ENCODE measurements around the gene ZNF521. TPM values are rescaled to one million over a fixed set of nuclear protein-coding genes. Genes with fewer than 3 reads are reported as not detected.
A peak's percentile ranks its signal among the peaks of the same experiment; 100 is the strongest.

ZNF521 gene
- total RNA-seq, 1 donor from 2014 or later: 51.4 TPM

GRCh38 chr18:25335062-25335461 is 16.9 kb downstream of the ZNF521 start:
- Mint-ChIP-seq H3K9me3 (peaks cover 4% of the 10 kb centered on the region), H3K4me3 (no peak overlapping the region), H3K27ac (no peak overlapping the region), H3K27me3 (ENCODE audit: low read depth) (no peaks in the 10 kb centered on the region), H3K4me1 (peaks cover 9% of the 10 kb centered on the region), H3K36me3 (no peaks in the 10 kb centered on the region)
- TF ChIP-seq CTCF (IDR thresholded peaks at IDR 0.05; ENCODE audit: unreplicated experiment): no peak
- DNase-seq (ENCODE audit: low spot score in 2 of 2, unreplicated experiment in 2 of 2): no peak

- Mint-ChIP-seq H3K9me3 (peaks cover 3% of the 10 kb centered on the region), H3K36me3 (no peaks in the 10 kb centered on the region), H3K4me3 (no peak overlapping the region), H3K27me3 (ENCODE audit: low read depth) (no peaks in the 10 kb centered on the region), H3K27ac (no peak overlapping the region), H3K4me1 (peaks cover 9% of the 10 kb centered on the region)
- peak; percentile 52 for TF ChIP-seq CTCF (IDR thresholded peaks at IDR 0.05; ENCODE audit: unreplicated experiment)
- DNase-seq (ENCODE audit: low spot score in 2 of 2, unreplicated experiment in 2 of 2): no peak
Measured at GRCh38 chr18:25334588-25334987, 17.4 kb downstream of the ZNF521 start.

DNA sequence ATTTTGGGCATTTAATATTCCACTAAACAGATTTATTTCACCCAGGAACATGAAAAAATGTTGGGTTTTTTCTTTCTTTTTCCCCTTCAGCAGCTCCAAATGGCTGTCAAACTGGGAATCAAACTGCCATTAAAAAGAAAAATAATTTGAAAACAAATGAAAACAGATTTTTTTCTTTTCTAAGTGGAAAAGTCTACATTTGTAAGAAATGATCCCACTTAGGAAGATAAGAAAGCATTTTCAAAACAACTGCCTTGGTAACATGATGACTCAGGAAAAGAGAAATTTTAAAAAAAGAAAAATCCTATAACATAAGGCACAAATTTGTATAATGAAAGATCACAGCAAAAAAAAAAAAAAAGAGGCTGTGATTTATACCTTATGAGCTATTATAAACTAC is 20.0 kb downstream of the ZNF521 start:
- Mint-ChIP-seq H3K27ac (no peak overlapping the region), H3K4me1 (peaks cover 21% of the 10 kb centered on the region), H3K36me3 (no peaks in the 10 kb centered on the region), H3K9me3 (no peaks in the 10 kb centered on the region), H3K27me3 (ENCODE audit: low read depth) (no peaks in the 10 kb centered on the region), H3K4me3 (no peak overlapping the region)
- DNase-seq (ENCODE audit: low spot score in 2 of 2, unreplicated experiment in 2 of 2): no peak
- TF ChIP-seq CTCF (IDR thresholded peaks at IDR 0.05; ENCODE audit: unreplicated experiment): no peak

GRCh38 chr18:25329783-25330182 is 22.2 kb downstream of the ZNF521 start:
- Mint-ChIP-seq H3K4me3 (no peak overlapping the region), H3K27me3 (ENCODE audit: low read depth) (no peaks in the 10 kb centered on the region), H3K27ac (no peak overlapping the region), H3K9me3 (no peaks in the 10 kb centered on the region), H3K4me1 (peaks cover 40% of the 10 kb centered on the region), H3K36me3 (no peaks in the 10 kb centered on the region)
- DNase-seq (ENCODE audit: low spot score in 2 of 2, unreplicated experiment in 2 of 2): no peak
- TF ChIP-seq CTCF (IDR thresholded peaks at IDR 0.05; ENCODE audit: unreplicated experiment): no peak

DNA sequence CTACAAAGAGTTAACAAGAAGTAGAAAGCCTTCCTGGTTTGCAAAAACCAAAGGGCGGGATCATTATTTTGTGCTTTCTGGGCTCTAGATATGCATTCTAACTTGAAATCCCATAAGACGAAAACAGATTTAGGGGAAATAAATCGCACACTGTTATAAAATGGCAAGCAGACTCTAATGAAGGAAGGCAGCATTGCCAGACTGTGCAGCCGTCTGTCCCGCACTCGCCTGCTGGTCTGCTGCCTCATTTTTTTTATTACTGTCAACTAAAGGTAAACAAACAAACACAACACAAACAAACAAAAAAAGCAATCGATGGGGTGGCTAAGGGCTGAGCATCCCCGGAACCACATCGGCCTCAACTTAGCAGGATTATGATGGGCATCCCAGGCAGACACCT is 24.4 kb downstream of the ZNF521 start:
- no peak for DNase-seq (ENCODE audit: low spot score in 2 of 2, unreplicated experiment in 2 of 2)
- Mint-ChIP-seq H3K9me3 (no peaks in the 10 kb centered on the region), H3K4me1 (peaks cover 45% of the 10 kb centered on the region), H3K27me3 (ENCODE audit: low read depth) (no peaks in the 10 kb centered on the region), H3K36me3 (no peaks in the 10 kb centered on the region), H3K27ac (no peak overlapping the region), H3K4me3 (no peak overlapping the region)
- no peak for TF ChIP-seq CTCF (IDR thresholded peaks at IDR 0.05; ENCODE audit: unreplicated experiment)

DNA sequence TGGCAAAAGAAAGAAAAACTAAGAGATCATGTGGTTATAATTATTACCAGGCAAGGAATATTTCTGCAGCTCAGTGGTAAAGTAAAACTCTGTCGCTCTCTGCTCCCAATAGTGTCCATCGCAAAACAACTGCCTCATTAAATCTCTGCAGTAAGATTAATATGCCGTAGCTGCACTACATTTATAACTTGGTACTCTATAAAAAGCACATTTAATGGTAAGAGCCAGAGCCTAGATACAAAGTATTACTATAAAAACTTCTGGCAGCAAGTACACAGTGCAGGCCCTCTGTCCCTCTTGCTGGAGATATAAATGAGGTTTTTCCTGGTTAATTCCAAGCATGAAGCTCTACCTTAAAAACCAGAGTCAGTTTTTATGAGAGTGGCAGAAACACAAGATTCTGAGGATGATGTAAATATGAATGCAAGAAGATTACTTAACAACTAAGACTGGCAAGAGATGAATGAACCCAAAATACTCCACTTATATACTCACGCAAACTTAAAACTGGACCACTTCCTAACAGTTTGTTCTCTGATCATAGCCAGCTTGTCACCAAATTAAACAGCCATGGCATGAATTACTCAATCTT is 25.5 kb downstream of the ZNF521 start:
- Mint-ChIP-seq H3K9me3 (no peaks in the 10 kb centered on the region), H3K36me3 (no peaks in the 10 kb centered on the region), H3K27ac (peak overlapping the region; percentile 61), H3K4me1 (peaks cover 50% of the 10 kb centered on the region), H3K27me3 (ENCODE audit: low read depth) (no peaks in the 10 kb centered on the region), H3K4me3 (no peak overlapping the region)
- DNase-seq (ENCODE audit: low spot score in 2 of 2, unreplicated experiment in 2 of 2): no peak
- no peak for TF ChIP-seq CTCF (IDR thresholded peaks at IDR 0.05; ENCODE audit: unreplicated experiment)

Measured in mesothelial cell of epicardium (in vitro differentiated cells).